GM21447 (cell line): ENCODE data around the gene SLC8A3.
"Not testable (repeated sequence)": the region's sequence is repeated elsewhere in the genome, so short reads cannot be mapped to it uniquely, and the experiment has no call there.

Source experiments
- ATAC-seq: cut with Tn5 transposase; IDR thresholded peaks from one replicate; pipeline ENCODE4 v1.9.1; 2021; ENCODE audit not compliant: unreplicated experiment

Gene SLC8A3, protein sequence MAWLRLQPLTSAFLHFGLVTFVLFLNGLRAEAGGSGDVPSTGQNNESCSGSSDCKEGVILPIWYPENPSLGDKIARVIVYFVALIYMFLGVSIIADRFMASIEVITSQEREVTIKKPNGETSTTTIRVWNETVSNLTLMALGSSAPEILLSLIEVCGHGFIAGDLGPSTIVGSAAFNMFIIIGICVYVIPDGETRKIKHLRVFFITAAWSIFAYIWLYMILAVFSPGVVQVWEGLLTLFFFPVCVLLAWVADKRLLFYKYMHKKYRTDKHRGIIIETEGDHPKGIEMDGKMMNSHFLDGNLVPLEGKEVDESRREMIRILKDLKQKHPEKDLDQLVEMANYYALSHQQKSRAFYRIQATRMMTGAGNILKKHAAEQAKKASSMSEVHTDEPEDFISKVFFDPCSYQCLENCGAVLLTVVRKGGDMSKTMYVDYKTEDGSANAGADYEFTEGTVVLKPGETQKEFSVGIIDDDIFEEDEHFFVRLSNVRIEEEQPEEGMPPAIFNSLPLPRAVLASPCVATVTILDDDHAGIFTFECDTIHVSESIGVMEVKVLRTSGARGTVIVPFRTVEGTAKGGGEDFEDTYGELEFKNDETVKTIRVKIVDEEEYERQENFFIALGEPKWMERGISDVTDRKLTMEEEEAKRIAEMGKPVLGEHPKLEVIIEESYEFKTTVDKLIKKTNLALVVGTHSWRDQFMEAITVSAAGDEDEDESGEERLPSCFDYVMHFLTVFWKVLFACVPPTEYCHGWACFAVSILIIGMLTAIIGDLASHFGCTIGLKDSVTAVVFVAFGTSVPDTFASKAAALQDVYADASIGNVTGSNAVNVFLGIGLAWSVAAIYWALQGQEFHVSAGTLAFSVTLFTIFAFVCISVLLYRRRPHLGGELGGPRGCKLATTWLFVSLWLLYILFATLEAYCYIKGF

GRCh38 chr14:70188659-70189455 is at the start of gene SLC8A3:
Gene SLC8A3, minus strand, starts transcription at chr14:70188951. Its CDS starts 20,529 bp downstream, at chr14:70168422.
- peak; percentile 29 for ATAC-seq

DNA sequence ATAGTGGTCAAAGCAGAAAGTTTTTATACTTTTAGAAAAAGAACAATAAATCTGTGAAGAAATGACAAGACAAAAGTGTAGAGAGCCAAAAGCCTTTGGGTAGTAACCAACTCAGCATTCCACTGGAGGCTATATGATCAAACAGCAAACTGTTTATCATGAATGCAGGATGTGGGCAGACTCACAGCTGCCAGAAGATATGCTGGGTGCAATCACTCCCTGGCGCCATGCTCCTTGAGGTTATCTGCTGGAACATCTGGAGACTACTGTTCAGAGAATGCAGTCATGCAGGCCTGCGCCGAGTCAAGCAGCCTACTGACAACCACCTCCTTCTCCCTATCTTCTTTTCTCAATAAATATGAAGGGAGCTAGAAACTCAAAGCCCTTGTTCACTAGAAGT is 49.0 kb upstream of the SLC8A3 start:
- ATAC-seq: no peak

GRCh38 chr14:70234066-70234950 is 45.6 kb upstream of the SLC8A3 start:
- no peak for ATAC-seq

GRCh38 chr14:70231756-70232544 is 43.2 kb upstream of the SLC8A3 start:
- not testable (repeated sequence) for ATAC-seq

DNA sequence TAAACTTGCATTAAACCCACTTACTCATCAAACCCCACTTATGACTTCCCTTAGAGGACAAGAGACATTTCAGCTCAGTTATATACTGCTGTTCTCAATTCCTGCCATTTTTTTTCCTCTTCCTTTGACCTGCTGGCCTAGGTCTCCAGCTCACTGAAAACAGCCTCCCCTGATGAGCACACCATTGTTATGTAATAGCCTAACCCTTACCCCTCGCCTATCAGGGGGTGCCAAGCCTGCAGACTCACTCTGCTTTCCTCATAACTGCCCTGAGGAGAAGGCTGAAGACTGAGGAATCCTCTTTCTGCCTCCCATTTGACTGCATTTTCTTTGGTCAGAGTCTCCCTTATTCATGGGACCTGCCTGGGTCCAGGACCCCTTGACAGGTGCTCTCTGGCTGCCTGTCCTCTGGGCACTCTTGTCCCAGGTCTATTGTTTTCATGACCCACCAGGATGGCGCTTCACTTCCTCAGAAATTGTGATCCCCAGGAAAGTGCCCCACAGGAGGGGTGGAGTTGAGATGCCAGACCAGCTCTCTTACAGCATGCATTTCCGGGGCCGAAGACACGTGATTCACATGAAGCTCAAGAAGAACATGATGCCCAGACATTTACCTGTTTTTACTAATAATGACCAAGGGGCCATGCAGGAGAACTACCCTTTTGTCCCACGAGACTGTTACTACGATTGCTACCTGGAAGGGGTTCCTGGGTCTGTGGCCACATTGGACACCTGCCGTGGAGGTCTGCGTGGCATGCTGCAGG is 41.3 kb upstream of the SLC8A3 start:
- ATAC-seq: not testable (repeated sequence)

DNA sequence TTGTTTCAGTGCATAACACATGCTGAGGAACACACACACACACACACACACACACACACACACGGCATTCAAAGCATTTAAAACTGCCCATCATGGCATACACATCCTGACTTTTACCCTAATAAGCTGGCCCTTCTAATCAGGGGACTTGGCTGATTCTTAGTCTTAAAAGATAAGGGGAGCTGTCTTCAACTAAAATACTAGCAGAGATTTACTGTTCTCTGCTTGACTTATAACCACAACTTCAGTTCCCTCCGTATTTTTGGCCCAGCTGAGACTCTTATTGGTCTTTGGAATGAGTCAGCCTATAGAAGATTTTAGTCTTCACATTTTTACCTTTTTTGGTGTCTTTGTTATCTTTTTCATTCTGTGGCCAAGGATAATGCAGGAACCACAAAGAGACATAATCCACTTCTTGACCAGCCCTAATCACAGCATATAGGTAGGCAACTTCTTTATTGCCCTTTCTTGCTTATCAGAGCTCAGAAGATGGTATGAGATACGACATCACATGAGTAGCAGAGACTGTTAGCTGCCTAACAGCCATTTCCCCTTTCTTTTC is 25.1 kb upstream of the SLC8A3 start:
- ATAC-seq: no peak

DNA sequence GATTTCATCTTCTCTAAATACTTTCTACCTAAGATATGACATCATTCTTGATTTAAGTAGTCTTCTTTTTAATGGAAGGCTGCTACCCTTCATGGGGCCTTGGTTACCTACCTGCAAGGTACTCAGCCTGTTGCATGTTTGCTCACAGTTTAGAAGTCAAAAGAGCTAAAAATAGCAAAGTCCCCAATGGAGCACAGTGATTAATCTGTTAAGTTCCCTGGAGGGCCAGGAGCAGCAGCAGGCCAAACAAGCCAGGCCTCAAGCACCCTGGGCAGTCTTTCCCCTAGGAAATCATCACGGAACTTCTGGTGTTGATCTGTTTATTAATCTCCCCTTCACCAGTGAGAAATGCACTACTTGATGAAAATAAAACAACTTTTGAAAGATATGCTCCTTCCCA is 24.0 kb upstream of the SLC8A3 start:
- no peak for ATAC-seq

DNA sequence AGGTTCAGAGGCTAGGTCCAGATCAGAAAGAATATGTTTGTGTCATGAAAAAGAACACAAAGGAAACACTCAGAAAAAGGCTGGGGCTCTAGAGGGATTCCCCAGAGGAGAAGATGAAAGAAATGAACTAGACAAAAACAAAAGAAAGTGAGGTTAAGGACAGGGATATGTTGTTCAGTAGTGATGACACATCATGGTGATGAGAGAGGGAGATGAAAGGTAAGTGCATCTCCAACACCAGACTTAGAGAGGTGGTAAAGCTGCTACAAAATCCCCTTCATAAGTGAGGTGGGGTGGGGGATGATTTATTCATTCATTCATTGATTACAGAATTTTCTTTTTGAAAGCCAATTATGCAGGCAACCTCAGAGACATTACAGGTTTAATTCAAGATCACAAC is 19.6 kb upstream of the SLC8A3 start:
- no peak for ATAC-seq

DNA sequence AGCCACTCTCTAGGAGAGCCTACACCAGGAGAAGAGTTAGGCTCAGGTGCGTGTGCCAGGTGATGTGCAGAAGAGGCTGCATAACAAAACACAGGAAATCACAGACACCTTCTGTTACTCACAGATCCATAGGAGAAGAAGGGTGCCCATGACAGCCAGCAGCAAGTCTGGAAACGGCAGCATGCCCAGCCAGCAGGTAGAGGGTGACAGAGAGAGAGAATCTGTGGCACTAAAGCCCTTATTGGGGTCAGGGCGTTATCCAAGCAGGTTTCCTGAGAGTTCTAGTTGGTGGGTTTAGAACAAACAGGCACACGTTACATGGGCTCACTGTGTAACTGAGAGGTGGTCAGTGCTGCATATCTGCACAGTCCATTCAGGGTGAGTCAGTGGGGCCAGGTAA is 14.9 kb upstream of the SLC8A3 start:
- no peak for ATAC-seq

DNA sequence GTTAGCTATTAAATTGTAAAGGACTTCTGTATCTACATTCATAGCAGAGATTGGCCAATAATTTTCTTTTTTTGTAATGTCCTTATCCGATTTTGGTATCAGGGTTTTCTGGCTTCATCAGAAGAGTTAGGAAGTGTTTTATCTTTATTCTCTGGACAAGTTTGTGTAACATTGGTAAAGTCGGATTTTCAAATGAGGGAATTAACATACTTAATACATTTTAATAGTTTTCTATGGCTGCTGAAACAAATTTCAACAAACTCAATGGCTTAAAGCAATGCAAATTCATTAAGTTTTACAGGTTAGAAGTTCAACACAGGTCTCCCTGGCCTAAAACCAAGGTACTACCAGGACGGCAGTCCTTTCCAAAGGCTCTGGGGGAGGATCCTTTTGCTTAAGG is 13.2 kb upstream of the SLC8A3 start:
- no peak for ATAC-seq

DNA sequence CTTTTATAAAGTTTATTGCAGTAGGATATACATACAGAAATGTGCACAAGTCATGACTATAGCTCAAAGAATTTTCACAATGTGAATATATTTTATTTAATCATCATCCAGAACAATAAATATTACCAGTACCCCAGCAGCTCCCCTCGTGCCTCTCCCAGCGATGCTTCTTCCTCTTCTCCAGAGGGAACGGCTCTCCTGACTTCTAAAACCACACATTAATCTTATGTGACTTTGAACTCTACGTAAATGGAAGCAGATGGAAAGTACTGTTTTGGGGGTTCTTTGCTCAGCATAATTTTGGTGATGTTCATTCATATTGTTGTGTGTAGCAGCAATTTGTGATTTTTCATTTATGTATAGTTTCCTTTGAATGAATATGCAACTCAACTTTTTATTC is 4.6 kb upstream of the SLC8A3 start:
- no peak for ATAC-seq

- ATAC-seq: no peak
Observed at GRCh38 chr14:70192915-70193314, 4.2 kb upstream of the SLC8A3 start.

DNA sequence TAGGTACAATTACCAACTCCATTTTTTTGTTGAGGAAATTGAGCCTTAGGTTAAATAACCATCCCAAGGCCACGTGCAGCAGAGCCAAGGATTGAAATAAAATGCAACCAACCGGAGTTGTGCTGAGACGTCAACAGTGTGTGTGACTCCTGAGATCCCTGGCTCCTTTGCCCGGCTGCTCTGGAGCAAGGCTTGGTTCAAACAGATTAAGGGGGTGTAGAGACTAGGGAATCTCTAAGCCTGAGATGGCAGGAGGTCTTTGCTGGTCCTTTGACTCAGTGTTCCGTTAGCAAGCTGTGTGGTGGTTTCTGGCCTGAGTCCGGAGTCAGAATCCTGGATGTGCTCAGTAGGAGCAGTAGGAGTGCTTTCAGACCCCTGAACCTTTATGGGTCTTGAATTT is 1.4 kb upstream of the SLC8A3 start:
- ATAC-seq: no peak

GRCh38 chr14:70189456-70190077 is 816 bp upstream of the SLC8A3 start:
- no peak for ATAC-seq

DNA sequence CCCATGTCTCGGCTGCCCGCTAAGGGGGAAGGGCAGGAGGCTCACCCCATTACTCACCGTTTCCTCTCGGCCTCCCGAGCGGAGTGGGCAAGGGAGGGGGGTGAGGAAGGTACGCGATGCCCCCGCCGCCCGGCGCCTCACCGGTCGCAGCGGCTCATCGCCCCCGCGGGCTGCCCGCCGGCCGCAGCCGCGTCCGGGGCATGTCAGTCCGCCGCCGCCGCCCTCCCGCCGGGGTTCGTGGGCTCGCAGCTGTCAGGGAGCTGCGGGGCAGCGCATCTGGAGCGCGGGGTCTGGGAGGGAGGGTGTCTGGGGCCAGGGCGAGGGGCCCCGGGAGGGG is 461 bp downstream of the SLC8A3 start:
- peak; percentile 18 for ATAC-seq

- no peak for ATAC-seq
Observed at GRCh38 chr14:70186900-70187451, 1.8 kb downstream of the SLC8A3 start.

DNA sequence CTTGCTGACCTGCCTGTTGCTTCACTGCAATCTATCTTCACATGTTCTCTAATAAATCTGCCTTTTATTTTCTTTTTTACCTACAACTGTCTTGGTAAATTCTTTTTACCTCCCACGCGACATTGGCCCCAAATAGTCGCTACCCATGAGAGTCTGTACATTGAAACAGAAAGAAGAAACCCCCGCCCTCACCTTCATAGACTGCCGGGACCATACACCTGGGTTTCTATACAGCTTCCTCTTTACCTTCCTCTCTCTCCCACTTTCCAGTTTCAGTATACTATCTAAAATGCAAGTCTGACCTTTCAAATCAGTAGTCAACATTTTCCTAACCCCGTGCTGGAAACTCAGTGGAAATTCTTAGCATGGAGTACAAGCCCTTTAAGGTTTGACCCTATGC is 4.8 kb downstream of the SLC8A3 start:
- peak; percentile 52 for ATAC-seq

DNA sequence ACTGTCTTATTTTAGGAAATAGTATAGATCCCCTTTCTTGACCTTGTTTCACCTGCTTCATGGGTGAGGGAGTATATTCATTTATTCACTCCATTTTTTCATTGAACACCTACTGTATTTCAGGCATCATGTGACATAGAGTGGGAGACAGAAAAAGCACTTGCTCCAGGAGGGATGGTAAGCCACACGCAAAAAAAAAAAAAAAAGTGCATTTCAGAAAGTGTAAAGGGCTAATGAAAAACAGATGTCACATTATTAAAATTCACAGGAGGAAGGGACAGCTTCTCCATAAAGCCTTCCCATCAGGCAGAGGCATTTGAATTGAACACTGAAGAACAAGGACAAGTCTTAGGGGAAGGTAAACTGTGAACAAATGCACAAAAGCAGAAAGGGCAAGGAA is 7.5 kb downstream of the SLC8A3 start:
- ATAC-seq: no peak
